ENCODE data around the gene PPIL4.

The PPIL4 gene

GRCh38 chr6:149483334-149483725 is 62.5 kb downstream of the PPIL4 start:
- no peak for TF ChIP-seq POLR2A (IDR thresholded peaks at IDR 0.05; ENCODE audit: low read length)
- TF ChIP-seq GATA1 (IDR thresholded peaks at IDR 0.05; ENCODE audit: low read depth, low read length), result no peak
- no peak for DNase-seq

GRCh38 chr6:149482545-149483333 is 63.1 kb downstream of the PPIL4 start:
- no peak for TF ChIP-seq POLR2A (IDR thresholded peaks at IDR 0.05; ENCODE audit: low read length)
- no peak for TF ChIP-seq GATA1 (IDR thresholded peaks at IDR 0.05; ENCODE audit: low read depth, low read length)
- peak in 1 of 2 experiments; percentile 6 for DNase-seq

GRCh38 chr6:149480502-149481280 is 65.2 kb downstream of the PPIL4 start:
- TF ChIP-seq GATA1 (IDR thresholded peaks at IDR 0.05; ENCODE audit: low read depth, low read length), result no peak
- TF ChIP-seq POLR2A (IDR thresholded peaks at IDR 0.05; ENCODE audit: low read length), result no peak
- no peak for DNase-seq

- no peak for TF ChIP-seq GATA1 (IDR thresholded peaks at IDR 0.05; ENCODE audit: low read depth, low read length)
- no peak for DNase-seq
Measured at GRCh38 chr6:149478631-149479314, 67.1 kb downstream of the PPIL4 start.

GRCh38 chr6:149477544-149477943 is 68.3 kb downstream of the PPIL4 start:
- TF ChIP-seq POLR2A (IDR thresholded peaks at IDR 0.05; ENCODE audit: low read length) (no peak), GATA1 (IDR thresholded peaks at IDR 0.05; ENCODE audit: low read depth, low read length) (no peak)
- DNase-seq, result no peak

- TF ChIP-seq POLR2A (IDR thresholded peaks at IDR 0.05; ENCODE audit: low read length), result no peak
- no peak for TF ChIP-seq GATA1 (IDR thresholded peaks at IDR 0.05; ENCODE audit: low read depth, low read length)
- DNase-seq, result no peak
Measured at GRCh38 chr6:149476789-149477455, 68.9 kb downstream of the PPIL4 start.

GRCh38 chr6:149474108-149474935 is 71.5 kb downstream of the PPIL4 start:
- DNase-seq, result no peak
- TF ChIP-seq POLR2A (IDR thresholded peaks at IDR 0.05; ENCODE audit: low read length), result no peak

GRCh38 chr6:149473080-149474052 is 72.5 kb downstream of the PPIL4 start:
- TF ChIP-seq GATA1 (IDR thresholded peaks at IDR 0.05; ENCODE audit: low read depth, low read length) (no peak), POLR2A (IDR thresholded peaks at IDR 0.05; ENCODE audit: low read length) (no peak)
- DNase-seq, result no peak

GRCh38 chr6:149472241-149472640 is 73.6 kb downstream of the PPIL4 start:
- TF ChIP-seq GATA1 (IDR thresholded peaks at IDR 0.05; ENCODE audit: low read depth, low read length) (no peak), POLR2A (IDR thresholded peaks at IDR 0.05; ENCODE audit: low read length) (no peak)
- DNase-seq, result no peak

- no peak for TF ChIP-seq GATA1 (IDR thresholded peaks at IDR 0.05; ENCODE audit: low read depth, low read length)
- no peak for TF ChIP-seq POLR2A (IDR thresholded peaks at IDR 0.05; ENCODE audit: low read length)
- no peak for DNase-seq
Measured at GRCh38 chr6:149471801-149472200, 74.0 kb downstream of the PPIL4 start.

GRCh38 chr6:149470948-149471347 is 74.9 kb downstream of the PPIL4 start:
- no peak for DNase-seq
- no peak for TF ChIP-seq POLR2A (IDR thresholded peaks at IDR 0.05; ENCODE audit: low read length)
- TF ChIP-seq GATA1 (IDR thresholded peaks at IDR 0.05; ENCODE audit: low read depth, low read length), result no peak

GRCh38 chr6:149468179-149468578 is 77.7 kb downstream of the PPIL4 start:
- no peak for DNase-seq
- TF ChIP-seq POLR2A (IDR thresholded peaks at IDR 0.05; ENCODE audit: low read length) (no peak), GATA1 (IDR thresholded peaks at IDR 0.05; ENCODE audit: low read depth, low read length) (no peak)

Data from erythroblast (primary cell).